Activated CD8-positive, alpha-beta memory T cell treated with anti-CD3 and anti-CD28 coated beads for 48 hours (primary cell): ENCODE results near the gene ARHGAP28.

Experiments
- DNase-seq, 3 experiments: peaks; one replicate each; pipeline ENCODE4 v3.0.0-alpha.2; 2020; ENCODE audit warnings: low read depth in 2 of 3, low spot score in 2 of 3

The ARHGAP28 gene

GRCh38 chr18:6866552-6867085 is 137.1 kb downstream of the ARHGAP28 start:
- DNase-seq, result no peak

DNA sequence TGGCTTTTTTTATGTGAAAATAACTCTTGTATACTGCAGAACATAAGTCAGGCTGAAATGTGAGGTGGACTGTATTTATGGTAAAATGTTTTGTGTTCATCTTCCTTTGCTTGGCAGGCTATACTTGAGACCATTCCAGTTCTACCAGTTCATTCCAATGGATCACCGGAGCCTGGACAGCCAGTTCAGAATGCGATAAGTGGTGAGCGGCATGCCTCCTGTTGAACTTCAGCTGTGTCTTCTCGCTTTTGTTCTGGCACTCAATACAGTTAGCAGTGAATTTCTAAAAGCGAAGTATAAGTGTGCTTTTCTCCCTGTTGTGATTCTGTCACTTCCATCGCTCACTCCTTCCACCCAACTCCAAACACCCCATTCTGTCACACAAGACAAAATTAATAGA is 138.5 kb downstream of the ARHGAP28 start:
- DNase-seq, result no peak

GRCh38 chr18:6871566-6871965 is 142.1 kb downstream of the ARHGAP28 start:
- DNase-seq, result no peak

DNA sequence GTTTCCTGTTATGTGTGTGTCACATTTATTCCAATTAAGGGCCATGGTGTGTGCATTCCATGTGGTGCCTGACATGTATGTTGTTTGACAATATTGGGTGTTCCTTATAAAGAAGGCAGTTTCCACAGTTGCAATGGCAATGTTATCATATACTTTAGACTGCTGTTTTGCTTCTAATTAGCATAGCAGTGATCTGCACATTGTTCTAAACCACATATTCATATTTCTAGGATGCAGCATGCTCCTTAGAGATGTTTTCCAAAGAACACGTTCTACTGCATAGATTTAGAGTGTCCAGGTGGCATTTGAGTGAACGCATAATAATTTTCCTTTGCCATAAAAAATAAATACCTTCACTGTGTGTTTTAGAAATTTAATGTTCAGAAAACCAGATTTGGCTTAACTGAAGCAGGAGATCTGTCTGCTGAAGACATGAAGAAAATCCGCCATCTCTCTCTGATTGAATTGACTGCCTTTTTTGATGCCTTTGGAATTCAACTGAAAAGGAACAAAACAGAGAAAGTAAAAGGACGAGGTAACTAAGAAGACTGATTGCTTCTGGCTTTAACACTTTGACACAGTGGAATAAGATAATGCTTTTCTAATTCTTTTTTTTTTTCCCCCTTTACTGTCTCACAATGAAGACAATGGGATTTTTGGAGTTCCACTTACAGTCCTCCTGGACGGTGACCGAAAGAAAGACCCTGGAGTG is 143.7 kb downstream of the ARHGAP28 start:
- DNase-seq, result no peak

DNA sequence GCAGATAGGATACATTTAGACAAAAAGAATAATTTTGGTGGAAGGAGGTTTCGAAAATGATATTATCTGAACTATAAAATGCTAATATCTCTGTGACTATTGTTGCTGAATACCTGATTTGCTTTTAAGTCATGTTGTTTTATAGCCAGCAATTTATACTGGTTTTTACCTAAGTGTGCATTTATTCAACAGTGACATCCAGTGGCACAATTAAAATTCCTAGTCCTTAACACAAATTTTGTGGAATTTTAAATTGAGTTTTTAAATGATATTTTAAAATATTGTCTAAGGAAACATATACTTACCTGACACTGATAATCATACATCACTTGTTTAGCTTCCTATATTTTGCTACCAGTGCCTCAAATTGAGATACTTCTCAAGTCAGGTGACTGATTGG is 144.8 kb downstream of the ARHGAP28 start:
- DNase-seq, result no peak

- no peak for DNase-seq
These were observed 146.2 kb downstream of the ARHGAP28 start for GRCh38 chr18:6875749-6876148.

- DNase-seq, result no peak
These were observed 147.1 kb downstream of the ARHGAP28 start for GRCh38 chr18:6876641-6877041.

DNA sequence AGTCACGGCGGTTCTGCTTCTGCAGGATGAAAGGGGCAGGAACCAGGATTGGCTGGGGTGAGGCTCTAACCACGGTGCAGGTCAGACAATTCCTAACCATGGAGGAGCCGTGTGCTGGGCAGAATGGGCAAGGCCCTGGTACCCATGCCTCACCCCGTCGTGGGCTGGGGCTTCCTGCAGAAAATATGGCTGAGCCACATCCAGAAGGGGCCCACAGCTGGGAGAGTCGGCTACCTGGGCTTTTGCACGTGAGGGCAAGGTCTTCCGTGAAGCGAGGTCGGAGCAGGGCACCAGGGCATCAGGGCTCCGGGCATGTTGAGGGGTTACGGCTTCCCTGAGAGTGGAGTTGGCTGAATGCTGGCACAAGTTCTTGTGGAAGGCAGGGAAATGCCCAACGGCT is 147.8 kb downstream of the ARHGAP28 start:
- no peak for DNase-seq

GRCh38 chr18:6878556-6879297 is 149.2 kb downstream of the ARHGAP28 start:
- DNase-seq, result no peak

DNA sequence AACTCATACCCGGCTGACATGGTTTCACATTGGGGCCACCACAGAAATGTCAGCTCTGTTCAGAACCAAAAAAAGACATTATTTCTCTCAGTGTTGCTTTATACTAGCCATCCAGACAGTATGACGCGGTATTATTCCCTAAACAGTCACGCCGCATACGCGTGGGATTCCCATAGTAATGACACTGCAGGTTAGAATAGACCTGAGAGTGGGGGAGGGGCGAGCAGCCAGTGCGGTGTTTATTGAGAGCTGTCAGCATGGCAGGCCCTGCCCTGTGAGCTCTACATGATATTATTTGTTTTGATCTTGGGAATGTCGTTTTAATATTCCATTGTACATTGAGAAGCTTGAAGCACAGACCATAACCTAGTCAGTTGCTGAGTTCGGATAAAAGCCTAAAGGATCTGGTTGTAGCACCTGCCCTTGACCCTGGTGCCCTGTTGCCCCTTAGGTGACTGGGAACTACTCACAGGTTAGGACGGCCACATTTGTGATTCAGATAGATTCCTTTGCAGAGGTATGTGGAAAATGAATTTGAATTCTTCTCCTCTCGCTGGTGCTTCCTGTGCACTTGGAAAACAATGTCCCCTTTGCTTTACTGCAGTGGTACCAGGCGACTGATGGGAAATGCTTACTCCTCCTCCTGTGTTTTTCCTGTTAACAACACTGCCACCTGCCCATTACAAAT is 150.1 kb downstream of the ARHGAP28 start:
- DNase-seq, result no peak

DNA sequence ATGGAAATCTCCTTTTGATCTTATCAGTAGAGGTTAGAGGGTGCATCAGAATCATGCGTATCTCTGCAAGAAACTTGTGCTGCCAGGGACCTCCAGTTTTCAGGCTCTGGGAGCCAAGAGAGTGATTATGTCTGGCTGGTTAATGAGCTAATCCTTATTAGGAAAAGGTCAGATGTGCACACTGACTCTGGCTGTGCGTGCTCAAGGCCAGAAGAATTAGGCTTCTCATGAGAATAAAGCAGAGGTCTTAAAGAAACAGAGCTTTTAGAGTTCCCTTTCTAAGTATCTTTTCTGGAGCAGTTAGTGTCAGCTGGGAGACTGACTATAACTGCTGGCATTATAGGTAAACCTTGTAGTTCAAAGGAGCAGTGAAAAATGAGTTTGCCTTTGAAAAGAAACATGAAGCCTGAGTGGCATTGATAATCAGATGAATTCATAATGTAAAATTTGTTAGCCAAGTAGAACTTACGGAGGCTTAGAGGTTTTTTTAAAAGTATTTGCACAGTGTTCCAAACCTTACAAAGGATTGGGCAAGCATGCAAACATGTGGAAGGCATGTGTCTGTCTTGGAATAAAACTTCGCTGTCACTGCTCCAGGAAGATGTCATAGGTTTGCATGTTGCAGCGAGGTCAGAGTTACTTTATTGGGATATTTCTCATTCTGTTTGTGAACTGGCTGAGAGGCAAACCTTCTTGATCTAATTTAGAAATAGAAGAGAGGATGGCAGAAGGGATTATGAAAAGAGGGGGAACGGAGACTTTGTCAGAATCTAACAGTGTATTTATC is 151.7 kb downstream of the ARHGAP28 start:
- no peak for DNase-seq

GRCh38 chr18:6882401-6882800 is 152.9 kb downstream of the ARHGAP28 start:
- DNase-seq, result no peak

GRCh38 chr18:6885006-6885481 is 155.5 kb downstream of the ARHGAP28 start:
- DNase-seq, result no peak

DNA sequence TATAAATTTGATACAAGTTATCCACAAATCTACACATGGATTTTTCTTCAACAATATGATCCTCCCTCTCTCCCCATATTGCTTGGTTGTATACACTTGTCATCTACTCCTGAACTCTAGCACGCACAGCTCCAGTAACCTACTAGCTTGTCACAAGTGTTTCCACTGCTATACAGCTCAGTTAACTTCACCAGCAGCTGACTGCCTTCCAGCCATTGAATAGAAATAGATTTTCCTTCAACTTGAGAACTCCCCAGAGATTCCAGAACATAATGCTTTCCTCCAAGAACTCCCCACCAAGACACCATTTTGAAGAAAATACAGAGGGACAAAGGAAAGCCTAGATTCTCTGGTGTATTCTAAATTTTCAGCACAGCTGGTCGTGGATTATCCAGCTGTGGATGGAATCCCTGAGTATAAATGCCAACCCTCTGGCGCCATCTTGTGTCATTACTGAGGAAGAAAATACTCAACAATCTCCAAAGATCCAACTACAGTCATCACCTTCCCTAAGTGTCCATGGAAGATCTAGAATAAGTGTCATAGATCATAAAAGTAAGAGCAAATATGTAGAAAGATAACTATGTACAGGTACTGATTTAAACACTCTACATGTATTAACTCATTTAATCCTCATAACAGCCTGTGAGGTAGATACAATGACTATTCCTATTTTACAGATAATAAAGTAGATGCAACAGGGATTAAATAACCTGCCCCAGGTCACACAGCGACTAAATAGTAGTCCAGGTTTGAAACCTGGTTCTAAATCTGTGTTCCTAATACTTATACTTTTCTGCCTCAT is 156.7 kb downstream of the ARHGAP28 start:
- DNase-seq, result no peak

GRCh38 chr18:6886797-6887330 is 157.3 kb downstream of the ARHGAP28 start:
- DNase-seq, result no peak

- no peak for DNase-seq
These were observed 162.3 kb downstream of the ARHGAP28 start for GRCh38 chr18:6891788-6892187.

DNA sequence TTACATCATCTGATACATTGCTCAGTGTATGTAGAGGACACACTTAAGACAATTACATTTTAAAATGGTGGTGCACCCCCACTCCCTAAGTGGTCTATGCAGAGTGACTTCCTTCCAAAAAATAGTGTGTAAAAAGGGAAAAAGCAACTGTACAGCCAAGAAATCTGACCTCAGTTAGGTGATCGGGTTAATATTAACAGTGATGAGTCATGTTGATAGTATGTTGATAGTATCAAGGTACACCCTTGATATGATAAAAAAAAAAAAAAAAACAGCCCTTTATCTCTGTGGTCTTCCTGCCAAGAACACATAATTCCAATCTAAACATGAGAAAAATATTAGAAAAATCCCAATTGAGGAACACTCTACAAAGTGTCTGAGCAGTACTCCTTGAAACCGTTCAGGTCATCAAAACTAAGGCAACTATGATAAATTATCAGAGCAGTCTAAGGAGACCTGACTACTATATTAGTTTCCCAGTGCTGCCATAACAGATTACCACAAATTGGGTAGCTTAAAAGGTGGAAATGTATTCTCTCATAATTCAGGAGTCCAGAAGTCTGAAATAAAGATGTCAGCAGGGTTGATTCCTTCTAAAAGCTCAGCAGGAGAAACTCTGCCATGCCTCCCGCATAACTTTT is 171.9 kb downstream of the ARHGAP28 start:
- no peak for DNase-seq

- DNase-seq, result no peak
These were observed 187.6 kb downstream of the ARHGAP28 start for GRCh38 chr18:6917072-6917471.
